Measurements from ENCODE around the gene PRR33.

Gene PRR33

DNA sequence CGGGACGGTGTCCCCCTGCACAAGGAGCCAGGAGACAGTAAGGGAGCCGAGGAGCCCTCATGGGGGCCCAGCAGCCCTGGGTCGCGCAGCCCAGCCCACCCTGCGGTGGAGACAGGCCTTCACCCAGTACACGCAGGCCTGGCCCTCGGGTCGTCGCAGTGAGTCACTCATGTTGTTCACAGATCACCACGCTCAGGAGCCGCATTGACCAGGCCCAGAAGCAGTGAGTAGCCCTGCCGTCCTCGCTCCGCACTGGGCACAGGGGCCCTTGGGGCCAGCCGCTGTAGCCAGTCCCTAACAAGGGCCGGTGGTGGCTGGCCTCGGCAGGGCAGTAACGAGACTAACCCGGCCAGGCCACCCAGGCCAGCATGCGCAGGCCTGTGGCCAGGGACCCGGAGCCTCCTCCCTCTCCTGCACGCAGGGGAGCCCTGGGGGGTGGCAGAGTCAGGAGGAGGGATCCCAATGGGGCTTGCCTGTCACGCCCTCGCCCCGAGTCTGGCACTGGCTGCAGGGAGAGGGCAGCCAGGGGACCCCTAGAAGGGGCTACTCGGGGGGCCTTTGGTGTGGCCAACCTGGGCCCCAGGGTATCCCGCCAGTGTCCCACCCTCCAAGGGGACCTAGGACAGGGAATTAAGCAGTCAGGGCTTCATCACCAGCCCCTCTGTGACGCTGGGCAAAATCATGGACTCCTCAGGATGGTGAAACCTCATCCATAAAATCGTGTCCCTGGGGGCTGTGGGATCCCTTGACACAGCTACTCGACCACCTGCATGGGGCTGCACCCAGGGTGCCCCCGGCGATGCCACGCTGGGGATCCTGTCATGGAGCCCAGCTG is 45.3 kb upstream of the PRR33 start:
- Histone ChIP-seq H3K27me3 (ENCODE audit: insufficient read depth, poor library complexity, severe bottlenecking) (no peaks in the 10 kb centered on the region), H3K9me3 (ENCODE audit: severe bottlenecking) (no peaks in the 10 kb centered on the region), H3K36me3 (ENCODE audit: low read depth) (no peaks in the 10 kb centered on the region), H3K4me3 (ENCODE audit: severe bottlenecking) (no peak overlapping the region), H3K27ac (ENCODE audit: poor library complexity, severe bottlenecking) (no peak overlapping the region), H3K4me1 (ENCODE audit: insufficient read depth, poor library complexity, severe bottlenecking) (no peaks in the 10 kb centered on the region)
- TF ChIP-seq, protein P1, sequence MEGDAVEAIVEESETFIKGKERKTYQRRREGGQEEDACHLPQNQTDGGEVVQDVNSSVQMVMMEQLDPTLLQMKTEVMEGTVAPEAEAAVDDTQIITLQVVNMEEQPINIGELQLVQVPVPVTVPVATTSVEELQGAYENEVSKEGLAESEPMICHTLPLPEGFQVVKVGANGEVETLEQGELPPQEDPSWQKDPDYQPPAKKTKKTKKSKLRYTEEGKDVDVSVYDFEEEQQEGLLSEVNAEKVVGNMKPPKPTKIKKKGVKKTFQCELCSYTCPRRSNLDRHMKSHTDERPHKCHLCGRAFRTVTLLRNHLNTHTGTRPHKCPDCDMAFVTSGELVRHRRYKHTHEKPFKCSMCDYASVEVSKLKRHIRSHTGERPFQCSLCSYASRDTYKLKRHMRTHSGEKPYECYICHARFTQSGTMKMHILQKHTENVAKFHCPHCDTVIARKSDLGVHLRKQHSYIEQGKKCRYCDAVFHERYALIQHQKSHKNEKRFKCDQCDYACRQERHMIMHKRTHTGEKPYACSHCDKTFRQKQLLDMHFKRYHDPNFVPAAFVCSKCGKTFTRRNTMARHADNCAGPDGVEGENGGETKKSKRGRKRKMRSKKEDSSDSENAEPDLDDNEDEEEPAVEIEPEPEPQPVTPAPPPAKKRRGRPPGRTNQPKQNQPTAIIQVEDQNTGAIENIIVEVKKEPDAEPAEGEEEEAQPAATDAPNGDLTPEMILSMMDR (IDR thresholded peaks at IDR 0.05; ENCODE audit: poor library complexity, severe bottlenecking), result no peak
- ATAC-seq (ENCODE audit: low read depth) (no peak), DNase-seq (ENCODE audit: low spot score) (peak; percentile 61)

DNA sequence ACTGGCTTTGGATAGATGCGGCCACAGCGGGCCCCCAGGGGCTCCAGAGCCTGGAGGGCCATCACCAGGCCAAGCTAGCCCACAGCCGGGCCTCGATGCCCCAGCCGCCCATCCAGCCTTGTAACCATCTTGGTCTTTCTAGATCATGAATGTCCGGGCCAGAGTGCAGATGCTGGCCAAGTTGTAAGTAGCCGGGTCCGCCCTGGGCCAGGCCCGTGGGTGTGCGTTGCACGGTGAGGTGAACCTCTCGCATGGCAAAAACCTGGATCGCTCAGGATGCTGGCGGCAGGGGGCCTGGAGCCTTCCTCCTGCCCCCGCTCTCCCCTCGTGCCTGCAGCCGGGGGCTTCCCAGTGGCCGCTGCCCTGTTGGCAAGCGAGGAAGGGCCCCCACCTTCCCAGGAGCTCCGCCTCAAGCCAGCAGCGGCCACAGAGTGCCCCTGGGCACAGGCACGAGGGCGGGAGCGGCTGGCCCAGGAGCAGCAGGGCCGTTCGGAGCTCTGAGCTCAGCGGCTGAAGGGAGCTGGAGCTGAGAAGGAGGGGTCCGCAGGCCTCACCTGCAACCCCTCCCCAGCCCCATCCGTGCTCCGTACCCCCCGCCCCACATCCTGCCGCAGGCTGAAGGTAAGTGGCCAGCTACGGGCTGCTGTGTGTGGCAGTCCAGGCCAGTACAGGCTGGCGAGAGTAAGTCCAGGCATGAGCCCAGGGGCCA is 44.5 kb upstream of the PRR33 start:
- Histone ChIP-seq H3K27ac (ENCODE audit: poor library complexity, severe bottlenecking) (no peak overlapping the region), H3K4me3 (ENCODE audit: severe bottlenecking) (no peak overlapping the region), H3K27me3 (ENCODE audit: insufficient read depth, poor library complexity, severe bottlenecking) (no peaks in the 10 kb centered on the region), H3K9me3 (ENCODE audit: severe bottlenecking) (no peaks in the 10 kb centered on the region), H3K36me3 (ENCODE audit: low read depth) (no peaks in the 10 kb centered on the region), H3K4me1 (ENCODE audit: insufficient read depth, poor library complexity, severe bottlenecking) (no peaks in the 10 kb centered on the region)
- DNase-seq (ENCODE audit: low spot score) (peak; percentile 49), ATAC-seq (ENCODE audit: low read depth) (no peak)
- TF ChIP-seq, protein P1 (IDR thresholded peaks at IDR 0.05; ENCODE audit: poor library complexity, severe bottlenecking), result no peak

DNA sequence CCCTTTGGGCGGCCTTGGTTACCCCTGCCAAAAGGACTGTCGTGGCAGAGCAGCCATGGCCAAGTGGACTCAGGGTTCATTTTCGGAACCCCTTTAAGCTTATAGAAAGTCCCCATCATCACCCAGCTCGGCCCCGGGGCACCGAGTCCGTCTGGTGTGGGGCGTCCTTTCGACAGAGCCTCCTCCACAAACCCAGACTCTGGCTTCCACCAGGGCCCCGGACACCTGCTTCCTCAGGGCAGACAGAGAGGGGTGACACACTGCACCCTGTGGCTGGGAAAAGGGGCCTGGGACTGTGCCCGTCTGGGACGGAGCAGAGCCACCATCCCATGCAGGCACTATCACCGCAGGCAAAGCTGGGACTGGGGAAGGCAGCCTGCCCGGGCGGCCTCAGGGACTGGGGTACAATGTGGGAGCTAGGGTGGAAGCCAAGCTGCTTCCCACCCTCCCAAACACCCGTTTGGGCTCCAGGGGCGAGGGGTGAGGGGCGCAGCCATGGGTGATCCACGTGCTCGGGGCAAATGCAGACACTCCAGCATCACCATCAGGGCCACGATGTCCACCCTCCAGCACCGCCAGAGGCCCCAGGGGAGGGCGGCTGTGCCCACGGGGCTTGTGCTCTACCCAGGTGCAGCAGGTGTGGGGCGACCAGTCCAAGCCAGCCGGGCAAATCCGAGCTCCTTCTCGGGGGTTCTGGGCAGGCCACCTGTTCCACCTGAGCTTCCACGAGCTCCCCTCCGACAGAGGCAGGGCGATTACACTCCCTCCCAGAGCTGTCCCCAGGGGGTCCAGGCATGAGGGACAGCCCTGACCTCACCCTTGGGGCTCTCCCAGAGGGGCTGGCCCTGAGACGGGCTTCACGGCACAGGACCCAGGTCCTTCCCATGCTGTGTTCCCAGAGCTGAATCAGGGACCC is 43.7 kb upstream of the PRR33 start:
- Histone ChIP-seq H3K9me3 (ENCODE audit: severe bottlenecking) (no peaks in the 10 kb centered on the region), H3K4me1 (ENCODE audit: insufficient read depth, poor library complexity, severe bottlenecking) (no peaks in the 10 kb centered on the region), H3K27me3 (ENCODE audit: insufficient read depth, poor library complexity, severe bottlenecking) (no peaks in the 10 kb centered on the region), H3K36me3 (ENCODE audit: low read depth) (no peaks in the 10 kb centered on the region), H3K27ac (ENCODE audit: poor library complexity, severe bottlenecking) (no peak overlapping the region), H3K4me3 (ENCODE audit: severe bottlenecking) (no peak overlapping the region)
- DNase-seq (ENCODE audit: low spot score) (peak; percentile 61), ATAC-seq (ENCODE audit: low read depth) (no peak)
- TF ChIP-seq, protein P1 (IDR thresholded peaks at IDR 0.05; ENCODE audit: poor library complexity, severe bottlenecking), result no peak

DNA sequence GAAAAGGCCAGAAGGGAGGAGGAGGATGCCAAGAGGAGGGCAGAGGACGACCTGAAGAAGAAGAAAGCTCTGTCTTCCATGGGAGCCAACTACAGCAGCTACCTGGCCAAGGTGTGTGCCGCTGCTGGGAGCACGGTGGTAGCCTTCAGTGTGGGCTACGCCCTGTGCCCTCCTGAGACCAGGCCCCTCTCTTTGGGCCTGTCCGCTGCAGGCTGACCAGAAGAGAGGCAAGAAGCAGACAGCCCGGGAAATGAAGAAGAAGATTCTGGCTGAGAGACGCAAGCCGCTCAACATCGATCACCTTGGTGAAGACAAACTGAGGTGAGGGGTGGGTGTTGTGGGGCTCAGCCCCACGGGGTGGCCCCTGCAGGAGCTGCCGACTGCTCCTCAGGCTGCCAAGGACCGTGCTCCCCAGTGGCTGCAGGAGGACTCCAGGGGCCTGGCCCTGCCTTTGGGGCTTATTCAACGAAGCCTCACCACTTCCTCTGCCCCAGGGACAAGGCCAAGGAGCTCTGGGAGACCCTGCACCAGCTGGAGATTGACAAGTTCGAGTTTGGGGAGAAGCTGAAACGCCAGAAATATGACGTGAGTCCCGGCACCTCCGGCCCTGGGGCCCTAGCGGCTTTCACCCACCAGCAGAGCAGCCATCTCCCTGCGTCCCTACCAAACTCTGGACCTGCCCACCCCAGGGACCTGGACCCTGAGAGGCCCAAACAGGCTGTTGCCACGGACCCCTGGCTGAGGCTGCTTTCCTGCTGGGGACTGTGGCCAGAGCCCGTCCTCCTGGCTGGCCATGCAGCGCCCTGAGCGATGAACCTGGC is 42.9 kb upstream of the PRR33 start:
- TF ChIP-seq, protein P1 (IDR thresholded peaks at IDR 0.05; ENCODE audit: poor library complexity, severe bottlenecking), result no peak
- no peaks in the 10 kb centered on the region for H3K4me1 ChIP-seq (ENCODE audit: insufficient read depth, poor library complexity, severe bottlenecking)
- peak; percentile 53 for DNase-seq (ENCODE audit: low spot score)

More for the DNA sequence above, 42.9 kb upstream of the PRR33 start:
- ATAC-seq (ENCODE audit: low read depth), result no peak
- no peak overlapping the region for H3K4me3 ChIP-seq (ENCODE audit: severe bottlenecking)
- H3K27me3 ChIP-seq (ENCODE audit: insufficient read depth, poor library complexity, severe bottlenecking), result no peaks in the 10 kb centered on the region
- no peak overlapping the region for H3K27ac ChIP-seq (ENCODE audit: poor library complexity, severe bottlenecking)
- H3K9me3 ChIP-seq (ENCODE audit: severe bottlenecking), result no peaks in the 10 kb centered on the region
- no peaks in the 10 kb centered on the region for H3K36me3 ChIP-seq (ENCODE audit: low read depth)
